GM19023 (cell line): Measurements from ENCODE around the gene C1QTNF8.

ENCODE experiments used
- ATAC-seq: cut with Tn5 transposase; IDR thresholded peaks from one replicate; pipeline ENCODE4 v1.9.1; 2021; ENCODE audit warnings: mild to moderate bottlenecking, moderate library complexity; ENCODE audit not compliant: unreplicated experiment

C1QTNF8 gene

DNA sequence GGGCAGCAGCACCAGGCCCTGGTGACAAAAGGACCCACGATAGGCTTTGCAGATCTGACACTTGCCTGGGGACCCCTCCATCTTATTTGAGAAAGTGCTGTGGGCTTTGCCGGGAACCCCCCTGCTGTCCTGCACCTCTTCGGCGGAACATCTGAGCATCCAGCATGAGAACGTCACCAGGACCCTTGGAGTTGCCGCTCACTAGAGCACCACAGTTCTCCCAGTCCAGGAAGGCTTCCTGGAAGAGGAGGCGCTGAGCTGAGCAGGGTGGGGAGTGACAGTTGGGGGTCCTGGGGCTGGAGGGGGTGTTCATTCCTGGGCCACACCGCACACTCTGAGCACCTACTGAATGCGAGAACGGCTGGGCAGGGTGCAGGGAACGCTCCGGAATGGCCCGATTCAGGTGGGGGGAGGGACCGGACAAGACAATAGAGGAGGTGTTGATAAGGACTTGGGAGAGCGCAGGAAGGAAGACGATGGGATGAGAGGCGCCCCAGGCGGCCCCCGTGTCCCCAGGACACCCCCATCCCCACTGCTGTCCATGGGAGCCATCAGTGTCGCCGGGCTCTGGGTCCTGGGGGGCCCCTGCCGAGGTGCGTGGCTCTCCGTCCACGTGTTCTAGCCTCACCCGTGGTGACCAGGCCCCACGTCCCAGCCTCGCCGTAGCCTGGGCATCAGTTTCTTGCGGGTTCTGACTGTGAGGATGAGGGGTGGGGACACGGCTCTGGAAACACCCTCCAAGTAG is 32.1 kb upstream of the C1QTNF8 start:
- no peak for ATAC-seq

DNA sequence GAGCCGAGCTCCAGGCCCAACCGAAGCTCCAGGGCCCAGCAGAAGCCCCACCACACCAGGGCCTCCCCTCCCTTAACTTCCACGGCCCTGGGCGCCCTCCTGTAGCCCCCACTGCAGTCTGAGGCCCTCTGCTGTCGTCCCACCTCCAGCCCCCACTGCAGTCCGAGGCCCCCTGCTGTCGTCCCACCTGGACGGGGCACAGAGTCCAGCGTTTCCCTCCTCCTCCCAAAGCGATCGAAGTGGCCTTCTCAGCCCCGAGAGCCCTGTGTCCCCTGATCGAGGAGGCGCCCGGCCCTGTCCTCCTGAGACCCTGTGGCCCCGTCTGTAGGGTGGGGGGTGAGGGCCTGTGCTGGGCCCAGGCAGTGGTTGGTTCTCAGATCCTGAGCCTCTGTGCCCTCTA is 31.1 kb upstream of the C1QTNF8 start:
- no peak for ATAC-seq

DNA sequence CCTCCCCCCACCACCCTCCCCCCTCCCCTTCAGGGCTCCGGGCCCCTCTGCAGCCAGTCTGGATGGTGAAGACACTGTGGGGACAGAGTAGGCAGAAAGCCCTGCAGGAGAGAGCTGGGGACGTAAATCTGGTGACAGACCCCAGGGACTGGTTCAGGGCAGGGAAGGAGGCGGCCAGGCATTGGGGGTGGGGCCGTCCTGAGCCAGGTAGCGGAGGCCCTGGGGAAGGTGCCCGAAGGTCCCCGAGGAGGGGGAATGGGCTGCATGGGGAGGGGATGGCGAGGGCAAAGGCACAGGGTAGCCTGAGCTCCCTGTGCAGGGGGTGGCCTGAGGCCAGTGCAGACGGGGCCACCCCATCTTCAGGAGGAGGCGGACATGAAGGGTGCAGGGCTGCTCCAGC is 30.5 kb upstream of the C1QTNF8 start:
- ATAC-seq, result no peak

DNA sequence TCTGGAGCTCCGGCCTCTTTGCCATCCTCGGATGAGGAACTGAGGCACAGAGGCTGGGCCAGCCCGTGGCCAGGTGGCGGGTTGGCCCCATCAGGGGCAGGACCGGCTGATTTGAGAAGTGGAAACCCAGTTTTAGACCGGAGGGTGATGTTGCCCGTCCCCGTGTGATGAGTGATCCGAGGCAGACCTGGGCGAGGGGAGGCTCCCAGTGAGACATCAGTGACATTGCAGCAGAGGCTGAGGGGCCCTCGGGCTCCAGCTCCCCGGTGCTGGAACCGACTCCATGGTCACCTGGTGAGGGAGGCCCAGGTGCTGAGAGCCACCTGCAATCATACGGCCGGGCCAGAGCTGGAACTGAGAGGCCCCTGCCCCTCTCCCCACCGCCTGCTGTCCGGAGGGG is 30.0 kb upstream of the C1QTNF8 start:
- no peak for ATAC-seq

DNA sequence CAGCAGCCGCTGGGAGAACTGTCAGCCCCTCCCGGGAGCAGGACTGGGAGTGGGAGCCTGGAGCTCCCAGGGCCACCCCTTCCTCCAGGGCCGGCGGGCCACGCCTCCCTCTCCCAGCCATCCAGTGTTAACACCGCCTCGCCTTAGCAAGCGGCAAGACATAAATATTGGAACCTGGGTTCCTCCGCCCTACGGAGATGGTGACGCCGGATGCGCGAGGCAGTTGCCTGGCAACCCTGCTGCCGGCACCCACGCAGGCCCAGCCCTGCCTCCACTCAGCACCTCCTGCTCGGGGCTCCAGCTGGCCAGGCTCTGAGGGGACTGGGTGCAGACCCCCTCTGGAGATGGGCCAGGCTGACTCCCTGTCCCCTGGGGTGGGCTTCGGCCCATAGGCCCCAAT is 29.4 kb upstream of the C1QTNF8 start:
- ATAC-seq, result no peak

DNA sequence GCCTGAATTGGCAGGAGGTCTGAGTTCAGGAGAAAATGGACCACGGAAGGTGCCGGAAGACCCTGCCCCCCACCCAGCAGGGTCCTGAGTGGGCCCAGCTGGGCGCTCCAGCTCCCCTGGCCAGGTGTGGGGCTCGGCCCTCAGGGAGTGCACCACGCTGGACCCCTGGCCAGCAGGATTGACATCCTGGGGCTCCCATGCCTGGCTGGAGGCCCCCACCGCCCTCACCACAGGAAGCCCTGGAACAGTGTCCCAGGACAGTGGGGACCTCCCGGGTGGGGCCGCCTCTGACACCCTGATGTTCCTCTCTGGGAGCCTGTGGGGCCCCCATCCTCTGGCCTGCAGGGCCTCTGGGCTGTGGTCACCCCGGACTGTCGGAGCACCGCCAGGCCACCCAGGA is 28.8 kb upstream of the C1QTNF8 start:
- no peak for ATAC-seq

DNA sequence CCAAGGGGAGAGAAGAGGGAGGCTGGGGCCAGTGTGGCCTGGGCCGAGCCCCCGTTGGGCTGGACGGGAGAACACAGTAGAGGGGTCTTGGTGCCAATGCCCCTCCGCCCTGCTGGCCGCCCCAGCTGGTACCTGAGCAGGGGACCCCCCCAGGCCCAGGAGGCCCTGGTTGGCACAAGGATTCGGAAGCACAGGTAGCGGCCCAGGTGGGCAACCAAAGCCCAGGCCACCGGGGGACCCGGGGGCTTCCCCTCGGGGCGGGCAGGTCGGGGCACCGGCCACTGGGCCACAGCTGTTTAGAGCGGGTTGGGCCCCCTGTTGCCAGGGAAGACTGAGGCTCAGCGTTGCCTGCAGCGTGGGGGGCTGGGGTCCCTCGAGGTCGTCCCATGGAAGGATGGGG is 28.2 kb upstream of the C1QTNF8 start:
- ATAC-seq, result no peak

DNA sequence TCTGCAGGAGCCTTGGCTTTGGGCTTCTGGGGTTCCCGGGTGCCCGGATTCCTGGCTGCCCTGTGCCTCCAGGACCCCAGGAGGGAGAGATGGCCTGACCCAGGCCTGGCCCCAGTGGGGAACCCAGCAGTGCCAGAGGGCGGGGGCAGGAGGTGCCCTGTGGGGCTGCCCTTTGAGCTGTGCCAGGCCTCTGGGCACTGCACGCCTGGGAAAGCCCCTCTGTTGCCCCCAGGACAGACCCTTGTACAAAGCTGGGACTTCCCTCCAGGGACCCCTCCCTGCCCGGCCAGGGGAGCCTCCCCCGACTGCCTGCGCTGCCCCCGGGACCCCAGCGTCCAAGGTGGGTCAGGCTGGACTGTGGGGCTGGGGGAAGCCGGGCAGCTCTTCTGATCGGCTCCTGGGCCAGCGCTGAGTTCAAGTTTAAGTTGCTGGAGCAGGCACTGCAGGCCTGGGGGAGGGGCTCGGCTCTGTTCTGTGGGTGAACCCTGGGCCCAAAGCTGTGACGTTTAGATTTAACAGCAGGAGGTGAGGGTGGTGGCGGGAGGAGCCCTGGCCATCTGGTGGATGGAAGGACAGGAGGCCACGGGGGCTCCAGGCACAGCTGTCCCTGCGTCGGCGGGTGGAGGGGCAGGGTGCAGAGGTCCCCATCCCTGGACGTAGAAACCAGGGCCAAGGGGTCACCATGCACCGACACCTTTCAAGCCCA is 27.6 kb upstream of the C1QTNF8 start:
- no peak for ATAC-seq

DNA sequence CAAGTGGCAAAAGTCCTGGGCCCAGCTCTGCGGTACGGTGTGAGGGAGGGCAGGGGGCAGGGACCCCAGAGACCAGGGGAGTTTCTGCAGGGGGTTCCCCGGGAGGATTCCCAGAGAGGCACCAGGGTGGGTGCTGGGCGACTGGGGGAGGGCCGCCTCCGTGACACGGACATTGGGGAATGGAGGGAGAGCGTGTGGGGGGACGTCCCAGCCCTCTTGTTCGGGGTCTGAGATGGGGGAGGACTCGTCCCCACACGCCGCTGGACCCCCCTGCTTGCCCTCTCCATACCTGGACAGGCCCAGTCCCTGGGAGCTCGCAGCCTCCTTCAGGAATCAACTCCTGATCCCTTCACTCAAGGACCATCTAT is 26.3 kb upstream of the C1QTNF8 start:
- no peak for ATAC-seq

DNA sequence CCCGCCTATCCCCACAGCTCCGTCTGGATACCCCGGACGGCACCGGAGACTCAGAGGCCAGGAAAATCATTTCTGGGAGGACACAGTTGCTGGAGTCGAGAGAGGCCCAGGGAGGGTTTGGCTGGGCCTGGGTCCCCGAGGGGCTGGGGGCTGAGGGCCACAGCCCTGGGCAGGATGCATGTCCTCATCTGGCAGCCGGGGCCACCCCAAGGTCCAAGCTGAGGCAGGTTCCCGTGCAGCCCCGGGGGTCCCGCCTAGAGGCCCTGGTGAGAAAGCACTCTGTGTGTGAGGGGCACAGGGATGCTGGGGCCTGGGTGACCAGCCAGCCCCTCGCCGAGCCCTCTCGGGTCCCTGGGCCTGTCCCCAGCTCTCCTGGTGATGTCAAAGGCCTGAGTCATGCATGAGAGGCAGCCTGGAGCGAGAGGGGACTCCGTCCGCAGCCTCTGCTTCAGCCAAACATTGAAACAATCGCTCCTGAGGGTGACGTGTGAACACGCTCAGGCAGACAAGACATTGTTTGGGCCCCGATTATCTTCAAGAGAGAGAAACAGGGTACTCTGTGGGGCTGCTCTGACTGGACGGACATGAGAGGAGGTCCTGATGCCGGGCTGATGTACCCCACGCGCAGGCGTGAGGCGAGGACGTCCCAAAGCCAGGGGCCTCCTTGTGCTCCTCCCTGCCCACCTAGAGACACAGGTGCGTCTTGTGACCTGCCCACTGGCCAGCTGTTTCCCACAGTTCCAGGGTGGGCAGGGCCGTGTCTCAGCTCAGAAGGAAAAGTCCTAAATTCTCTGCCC is 25.8 kb upstream of the C1QTNF8 start:
- no peak for ATAC-seq

DNA sequence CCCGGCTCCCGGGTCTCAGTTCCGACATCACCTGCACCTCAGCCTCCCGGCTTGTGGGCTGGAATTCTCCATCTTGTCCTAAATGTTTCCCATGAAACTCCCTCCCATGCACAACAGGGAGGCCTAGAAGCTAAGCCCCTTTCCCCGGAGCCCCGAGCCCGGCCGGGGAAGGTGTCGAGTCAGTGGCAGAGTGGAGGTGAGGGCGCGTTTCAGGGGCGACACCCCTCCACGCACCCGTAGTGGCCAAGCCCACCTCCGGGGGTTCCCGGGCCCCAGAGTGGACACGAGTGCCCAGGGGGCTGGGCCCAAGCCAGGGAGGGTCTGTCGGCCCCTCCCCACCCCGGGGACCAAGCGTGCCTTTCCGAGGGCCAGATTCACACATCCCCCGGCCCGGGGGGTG is 25.0 kb upstream of the C1QTNF8 start:
- ATAC-seq, result no peak

DNA sequence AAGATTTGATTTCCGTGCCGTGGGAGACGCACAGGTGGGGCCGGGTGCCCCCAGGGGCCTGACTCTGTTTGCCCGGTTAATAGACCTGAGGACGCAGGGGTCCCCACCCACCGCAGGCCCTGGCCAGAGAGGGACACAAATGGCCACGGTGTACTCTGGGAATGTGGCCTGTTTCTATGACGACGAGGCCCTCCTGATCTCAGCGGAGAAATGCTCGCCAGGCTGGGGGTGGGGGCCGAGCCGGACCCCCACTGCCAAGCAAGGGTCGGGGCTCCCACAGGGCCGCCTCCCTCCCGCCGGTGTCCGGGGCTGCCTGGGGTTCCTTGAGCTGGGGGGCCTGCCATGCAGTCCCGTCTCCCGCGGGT is 24.5 kb upstream of the C1QTNF8 start:
- no peak for ATAC-seq

DNA sequence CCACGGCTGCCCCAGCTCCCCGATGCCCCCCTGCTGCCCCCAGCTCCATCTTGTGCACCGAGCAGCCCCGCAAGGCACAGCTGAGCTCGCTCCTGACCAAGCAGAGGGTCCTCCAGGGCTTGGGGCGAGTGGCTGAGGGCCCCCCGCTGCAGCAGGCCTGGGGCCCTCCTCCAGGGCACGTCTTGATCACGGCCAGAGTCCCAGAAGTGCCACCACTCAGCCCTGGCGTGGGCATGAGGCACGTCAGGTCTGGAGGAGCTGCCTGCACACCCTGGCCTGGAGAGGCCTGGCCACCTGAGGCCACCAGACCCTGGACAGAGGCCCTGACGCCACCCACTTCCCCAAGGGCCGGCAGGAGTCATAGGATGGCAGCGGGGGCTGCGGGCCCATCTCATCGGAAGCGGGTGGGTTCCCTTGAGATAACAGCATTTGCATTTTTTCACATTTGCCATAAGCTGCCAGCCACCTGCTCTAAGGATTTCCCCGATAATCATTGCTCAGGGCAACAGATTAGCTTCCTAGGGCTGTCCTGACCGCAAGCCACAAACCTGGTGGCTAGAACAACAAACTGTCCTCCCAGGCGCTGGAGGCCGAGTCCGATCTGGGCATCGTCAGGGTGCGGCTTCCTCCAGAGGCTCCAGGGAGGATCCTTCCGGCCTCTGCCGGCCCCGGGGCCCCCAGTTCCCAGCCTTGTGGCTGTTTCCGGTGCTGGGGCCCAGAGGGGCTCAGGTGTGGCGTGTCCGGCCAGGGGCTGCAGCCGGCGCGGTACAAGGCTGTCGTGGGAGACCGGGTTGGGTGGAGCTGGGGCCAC is 23.9 kb upstream of the C1QTNF8 start:
- no peak for ATAC-seq

DNA sequence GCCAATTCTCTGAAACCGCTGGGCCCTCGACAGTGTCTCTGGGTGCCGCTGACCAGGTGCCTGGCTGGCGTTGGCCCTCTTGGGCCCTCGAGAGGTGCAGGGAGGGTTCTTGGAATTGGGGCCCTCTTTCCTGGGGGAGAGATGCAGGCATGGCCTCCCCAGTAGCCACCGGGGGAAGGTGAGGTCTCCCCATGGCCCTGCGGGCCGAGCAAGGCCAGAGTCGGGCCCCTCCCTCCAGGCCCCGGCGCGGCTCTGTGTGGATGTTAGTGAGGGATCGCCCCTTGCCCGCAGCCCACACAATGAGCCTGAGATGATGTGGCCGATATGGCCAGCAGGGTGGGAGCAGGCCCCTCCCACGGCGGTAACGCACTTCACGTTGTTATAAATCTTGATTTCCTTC is 23.1 kb upstream of the C1QTNF8 start:
- ATAC-seq, result no peak

DNA sequence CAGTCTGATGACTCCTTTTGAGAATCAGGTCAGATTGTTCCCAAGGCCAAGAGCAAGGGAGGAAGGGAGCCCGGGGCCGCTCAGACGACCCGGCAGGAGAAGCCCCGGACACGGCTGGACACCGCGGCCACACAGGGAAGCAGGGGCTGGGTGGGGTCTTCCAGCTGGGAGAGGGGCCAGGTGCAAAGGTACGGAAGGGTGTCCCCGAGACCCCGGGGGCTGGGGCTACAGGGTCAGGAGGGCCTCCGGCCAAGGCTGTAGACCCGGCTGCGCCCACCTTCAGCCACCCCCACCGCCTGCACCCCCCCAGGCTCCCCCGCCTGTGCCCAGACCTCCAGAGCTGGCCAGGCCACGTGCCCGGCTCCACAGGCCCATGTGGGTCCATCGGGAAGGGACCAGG is 21.9 kb upstream of the C1QTNF8 start:
- ATAC-seq, result no peak

DNA sequence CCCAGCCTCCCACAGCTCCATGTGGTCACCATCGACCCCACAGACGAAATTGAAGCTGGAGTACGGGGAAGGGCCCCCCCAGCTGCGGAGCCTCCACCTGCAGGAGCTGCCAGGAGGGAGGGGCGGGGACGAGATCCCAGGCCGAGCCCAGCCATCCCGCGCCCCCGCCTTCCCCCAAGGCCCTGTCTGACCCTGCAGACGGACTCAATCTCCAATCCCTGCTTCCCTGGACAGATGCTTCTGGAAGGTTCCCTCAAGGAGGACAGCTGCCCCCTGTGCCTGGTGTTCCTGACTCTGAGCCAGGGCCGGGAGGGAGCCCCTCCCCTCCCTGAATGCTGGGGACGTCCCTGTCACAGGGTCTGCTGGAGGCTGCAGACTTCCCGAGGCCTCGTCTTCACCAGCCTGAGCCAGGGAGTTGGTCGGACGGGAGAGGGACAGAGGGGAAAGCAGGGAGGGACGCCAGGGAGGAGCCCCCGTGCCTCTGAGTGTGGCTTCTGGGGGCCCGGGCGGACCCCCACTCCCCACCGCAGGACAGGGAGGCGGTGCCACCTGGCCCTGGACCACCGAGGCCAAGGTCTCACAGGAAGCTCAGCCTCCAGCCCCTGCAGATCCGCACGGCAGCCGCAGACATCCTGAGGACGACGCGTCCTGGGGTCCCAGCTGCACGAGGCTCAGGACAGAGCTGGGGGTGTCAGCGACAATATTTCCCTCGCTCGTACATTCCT is 21.3 kb upstream of the C1QTNF8 start:
- ATAC-seq, result no peak

DNA sequence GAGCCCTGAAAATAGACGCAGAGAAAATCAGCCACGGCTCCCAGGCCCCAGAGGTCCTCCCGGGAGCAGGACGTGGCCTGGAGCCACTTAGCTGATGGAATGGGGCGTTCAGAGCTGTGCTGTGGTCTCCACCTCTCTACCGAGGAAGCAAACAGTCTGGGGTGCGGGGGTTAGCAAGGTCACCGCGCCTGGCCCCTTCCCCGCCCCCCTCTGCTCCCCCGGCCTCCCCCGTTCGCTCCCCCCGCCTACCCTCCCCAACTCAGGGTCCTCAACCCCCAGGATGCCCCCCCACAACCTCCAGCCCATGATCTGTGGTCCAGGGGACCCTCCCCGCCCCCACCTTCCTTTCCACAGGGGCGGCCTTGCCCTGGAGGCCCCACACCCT is 20.6 kb upstream of the C1QTNF8 start:
- no peak for ATAC-seq

DNA sequence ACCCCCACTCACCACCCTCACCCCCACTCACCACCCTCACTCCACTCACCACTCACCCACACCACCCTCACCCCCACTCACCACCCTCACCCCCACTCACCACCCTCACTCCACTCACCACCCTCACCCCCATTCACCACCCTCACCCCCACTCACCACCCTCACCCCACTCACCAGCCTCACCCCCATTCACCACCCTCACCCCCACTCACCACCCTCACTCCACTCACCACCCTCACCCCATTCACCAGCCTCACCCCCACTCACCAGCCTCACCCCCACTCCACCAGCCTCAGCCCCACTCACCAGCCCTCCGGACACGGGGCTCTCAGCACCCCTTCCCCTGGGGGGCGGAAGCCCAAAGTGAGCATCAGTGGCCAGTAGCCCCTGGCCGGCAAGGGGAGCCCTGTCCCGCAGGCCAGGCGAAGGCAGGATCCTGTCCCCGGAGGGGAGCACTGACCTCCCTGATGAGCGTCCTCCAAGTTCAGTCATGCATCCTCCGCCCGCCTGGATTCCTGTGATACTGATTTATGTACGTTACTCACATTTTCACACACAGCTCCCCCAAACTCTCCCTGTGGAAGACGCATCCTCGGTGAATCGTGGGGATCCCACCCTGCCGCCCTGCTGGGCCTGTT is 18.0 kb upstream of the C1QTNF8 start:
- ATAC-seq, result no peak

DNA sequence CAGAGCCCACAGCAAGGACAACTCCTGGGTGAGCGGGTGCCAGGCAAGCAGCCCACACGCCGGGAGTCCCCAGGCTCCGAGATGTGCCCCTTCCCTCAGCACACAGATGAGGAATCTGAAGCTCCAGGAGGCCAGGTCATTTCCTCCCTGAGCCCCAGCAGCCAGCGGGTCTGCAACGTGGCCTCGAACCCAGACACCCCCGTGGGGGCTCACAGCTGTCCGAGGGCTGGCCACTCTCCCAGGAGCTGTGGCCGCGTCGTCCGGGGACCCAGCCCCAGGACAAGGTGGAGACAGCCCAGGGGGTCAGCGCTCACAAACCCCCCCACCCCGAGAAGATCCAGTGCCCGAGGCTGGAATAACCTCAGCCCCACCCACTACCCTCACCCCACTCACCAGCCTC is 17.4 kb upstream of the C1QTNF8 start:
- no peak for ATAC-seq

DNA sequence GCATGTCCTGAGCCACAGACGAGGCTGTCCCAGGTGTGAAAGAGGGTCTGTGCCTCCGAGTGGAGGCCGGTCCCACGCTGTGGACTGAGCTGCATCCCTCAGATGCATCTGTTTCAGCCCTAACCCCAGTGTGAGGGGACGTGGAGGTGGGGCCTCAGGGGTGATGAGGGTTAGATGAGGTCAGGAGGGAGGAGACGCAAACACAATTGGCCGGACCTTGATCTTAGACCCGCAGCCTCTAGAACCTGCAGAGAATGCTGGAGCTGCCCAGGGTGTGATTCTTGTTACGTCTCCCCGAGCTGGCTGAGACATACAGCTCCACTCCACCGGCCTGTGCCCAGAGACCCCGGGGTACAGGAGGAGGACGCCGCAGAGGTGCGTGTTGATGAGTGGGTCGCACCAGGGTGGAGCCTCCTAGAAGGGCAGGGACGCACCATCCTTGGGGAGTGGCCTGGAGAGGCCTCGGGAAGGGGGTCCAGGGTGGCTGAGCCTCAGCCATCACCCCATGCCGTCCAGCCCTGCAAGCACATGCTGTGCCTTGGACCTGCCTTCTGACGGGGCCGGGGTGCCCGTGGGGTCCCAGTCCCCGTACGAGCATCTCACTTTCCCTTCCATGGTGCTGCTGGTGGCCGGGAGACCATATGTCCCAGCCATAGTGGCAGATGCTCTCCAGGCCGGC is 16.6 kb upstream of the C1QTNF8 start:
- no peak for ATAC-seq
